K562 (cell line): ENCODE measurements around the gene TPD52L2. TPM values are rescaled to one million over a fixed set of nuclear protein-coding genes. Genes with fewer than 3 reads are reported as not detected.

Experiments used
- ATAC-seq: fragments of 200-7000 bp; cut with Tn5 transposase; 3 replicates; pipeline ENCODE4 v1.9.1; 2020; ENCODE audit warnings: moderate library complexity
- BruUV-seq: library from RNA; stranded (reverse); fragments of 400-500 nt; replicated peaks from 2 replicates; lab custom pipeline; 2021; lab: Mats Ljungman, UMichigan
- CTCF ChIA-PET: fragments of 300-600 bp; formaldehyde crosslinking; extraction: SDS; loops from one replicate; lab custom pipeline; 2021; ENCODE audit warnings: low intra/inter-chr PET ratio; lab: Yijun Ruan, JAX
- POLR2A ChIA-PET: fragments of 300-600, 350-650 bp; sonication (Branson Sonifier 250); formaldehyde crosslinking; extraction: SDS; loops from one replicate; lab custom pipeline; 2021; ENCODE audit warnings: antibody characterized with exemption, inconsistent platforms; lab: Yijun Ruan, JAX
- DNase-seq, 4 experiments: peaks; one replicate each; pipeline versions ENCODE4 v3.0.0 to v3.0.0-alpha.2; 2011 to 2018; ENCODE audit warnings: low spot score in 3 of 4, mixed read lengths in 3 of 4; ENCODE audit errors: extremely low read depth in 1 of 4
- FAIRE-seq: peaks from 2 replicates; lab custom pipeline; 2011; peaks lifted over from hg19 to GRCh38; lab: Jason Lieb, UNC
- H2AFZ ChIP-seq: 2 replicates; pipeline ENCODE4 v1.6.0; 2011; ENCODE audit warnings: low read depth, low read length, control low read depth, inconsistent platforms
- H3K27ac ChIP-seq: fragments of 200-600 bp; 3 replicates; pipeline ENCODE4 v1.8.0; 2011; ENCODE audit warnings: low read depth, mild to moderate bottlenecking, control low read depth, inconsistent platforms, low read length, moderate library complexity, mixed read lengths; ENCODE audit errors: extremely low read depth
- H3K27me3 ChIP-seq, 2 experiments: fragments of 300-600 bp in 1 of 2; 2 replicates in 1 of 2; 3 replicates in 1 of 2; pipeline versions ENCODE4 v1.6.0 to v1.8.0; 2011; ENCODE audit warnings: inconsistent platforms in 2 of 2, low read length in 2 of 2, mild to moderate bottlenecking in 1 of 2, mixed read lengths in 1 of 2, moderate library complexity in 1 of 2; ENCODE audit not compliant: control insufficient read depth in 2 of 2, insufficient read depth in 2 of 2
- H3K36me3 ChIP-seq: fragments of 300-600 bp; 3 replicates; pipeline ENCODE4 v1.8.0; 2011; ENCODE audit warnings: mild to moderate bottlenecking, low read length, inconsistent platforms; ENCODE audit not compliant: control insufficient read depth, insufficient read depth
- H3K4me1 ChIP-seq, 2 experiments: fragments of 200-600 bp in 1 of 2; replicated peaks in 1 of 2; 2 replicates in 1 of 2; 3 replicates in 1 of 2; pipeline versions ENCODE4 v1.5.1 to v1.8.0; 2011; ENCODE audit warnings: inconsistent platforms in 2 of 2, low read length in 2 of 2, mild to moderate bottlenecking in 1 of 2, mixed read lengths in 1 of 2, moderate library complexity in 1 of 2; ENCODE audit not compliant: control insufficient read depth in 2 of 2, insufficient read depth in 2 of 2
- H3K4me2 ChIP-seq: 2 replicates; pipeline ENCODE4 v1.6.1; 2011; ENCODE audit warnings: low read length, control low read depth, inconsistent platforms, mixed read lengths; ENCODE audit not compliant: insufficient read depth
- H3K4me3 ChIP-seq: fragments of 200-600 bp; sonication (generic), shearing (Covaris generic); 2 replicates; pipeline ENCODE4 v1.5.1; 2016; ENCODE audit warnings: control low read depth, inconsistent platforms
- H3K79me2 ChIP-seq: fragments of 200-600 bp; 3 replicates; pipeline ENCODE4 v1.8.0; 2011; ENCODE audit warnings: low read length, inconsistent platforms; ENCODE audit not compliant: control insufficient read depth, insufficient read depth
- H3K9ac ChIP-seq, 2 experiments: 2 replicates each; pipeline versions ENCODE4 v1.6.0 to v1.6.1; 2011; ENCODE audit warnings: low read depth in 2 of 2, low read length in 2 of 2, control low read depth in 1 of 2, inconsistent platforms in 1 of 2, mild to moderate bottlenecking in 1 of 2, mixed read lengths in 1 of 2; ENCODE audit not compliant: insufficient read depth in 1 of 2
- H3K9me1 ChIP-seq: one replicate; pipeline ENCODE4 v1.6.0; 2011; ENCODE audit warnings: inconsistent platforms, mild to moderate bottlenecking, low read length, moderate library complexity; ENCODE audit not compliant: control insufficient read depth, insufficient read depth
- H3K9me3 ChIP-seq: replicated peaks from 2 replicates; pipeline ENCODE4 v1.5.1; 2011; ENCODE audit warnings: low read depth, low read length, inconsistent platforms; ENCODE audit not compliant: control insufficient read depth, insufficient read depth
- H4K20me1 ChIP-seq: replicated peaks from 2 replicates; pipeline ENCODE4 v1.6.1; 2011; ENCODE audit warnings: low read length, inconsistent platforms, mixed read lengths; ENCODE audit not compliant: control insufficient read depth, insufficient read depth
- CBFA2T3 ChIP-seq: fragments of 450-650 bp; IDR thresholded peaks from 2 replicates; pipeline ENCODE4 v1.6.1; 2017
- HBP1 ChIP-seq: fragments of 450-650 bp; formaldehyde crosslinking; IDR thresholded peaks from 2 replicates; pipeline ENCODE4 v1.4.0; 2022; ENCODE audit warnings: missing genetic modification characterization
- KLF16 ChIP-seq: IDR thresholded peaks from 2 replicates; pipeline ENCODE4 v1.6.1; 2016; ENCODE audit warnings: antibody characterized with exemption
- L3MBTL2 ChIP-seq: fragments of 450-650 bp; IDR thresholded peaks from 2 replicates; pipeline ENCODE4 v1.6.1; 2016; ENCODE audit warnings: mild to moderate bottlenecking, moderate library complexity
- MCM5 ChIP-seq: fragments of 450-650 bp; IDR thresholded peaks from 2 replicates; pipeline ENCODE4 v1.6.1; 2016; ENCODE audit warnings: low read depth
- PCBP1 ChIP-seq: fragments of 200-400 bp; formaldehyde crosslinking; IDR thresholded peaks from 2 replicates; pipeline ENCODE4 v1.6.1; 2018; ENCODE audit warnings: mild to moderate bottlenecking, low read depth, low read length; ENCODE audit not compliant: poor library complexity, severe bottlenecking
- POLR2G ChIP-seq: fragments of 200-400 bp; formaldehyde crosslinking; IDR thresholded peaks from 2 replicates; pipeline ENCODE4 v1.6.1; 2017; ENCODE audit warnings: low read depth, mild to moderate bottlenecking, antibody characterized with exemption, low read length, moderate library complexity
- RAD51 ChIP-seq: fragments of 450-650 bp; IDR thresholded peaks from 2 replicates; pipeline ENCODE4 v1.7.1; 2016; ENCODE audit warnings: low read depth, mild to moderate bottlenecking, borderline replicate concordance
- SMAD3 ChIP-seq: fragments of 450-650 bp; formaldehyde crosslinking; conservative IDR thresholded peaks from 2 replicates; pipeline ENCODE4 v1.4.0; 2020; ENCODE audit warnings: mild to moderate bottlenecking
- SPI1 ChIP-seq: IDR thresholded peaks from 2 replicates; pipeline ENCODE4 v1.6.1; 2011; ENCODE audit warnings: low read depth, low read length, control low read depth, borderline replicate concordance
- TCF3 ChIP-seq: sonication (generic); formaldehyde crosslinking; IDR thresholded peaks from 2 replicates; pipeline ENCODE4 v1.4.0; 2020; ENCODE audit warnings: mild to moderate bottlenecking, missing genetic modification reagents
- TEAD4 ChIP-seq, 2 experiments: sonication (generic) in 1 of 2; formaldehyde crosslinking in 1 of 2; IDR thresholded peaks; 2 replicates each; pipeline versions ENCODE4 v1.6.1 to v1.8.0; 2012 to 2022; ENCODE audit warnings: borderline replicate concordance in 1 of 2, inconsistent platforms in 1 of 2, low read length in 1 of 2, mild to moderate bottlenecking in 1 of 2, missing genetic modification reagents in 1 of 2
- TOE1 ChIP-seq, 2 experiments: fragments of 450-650 bp in 1 of 2; sonication (generic) in 1 of 2; formaldehyde crosslinking in 1 of 2; IDR thresholded peaks; 2 replicates each; pipeline versions ENCODE4 v1.7.1 to v1.8.0; 2016 to 2022; ENCODE audit warnings: borderline replicate concordance in 2 of 2, mild to moderate bottlenecking in 2 of 2, antibody characterized with exemption in 1 of 2, inconsistent platforms in 1 of 2, low read depth in 1 of 2, missing genetic modification reagents in 1 of 2, moderate library complexity in 1 of 2
- ZBTB1 ChIP-seq: sonication (generic); formaldehyde crosslinking; IDR thresholded peaks from 2 replicates; pipeline ENCODE4 v1.8.1; 2023; ENCODE audit warnings: missing genetic modification reagents, low read depth, mild to moderate bottlenecking, borderline replicate concordance
- ZFX ChIP-seq: sonication (generic); formaldehyde crosslinking; IDR thresholded peaks from 2 replicates; pipeline ENCODE4 v1.8.0; 2022; ENCODE audit warnings: mild to moderate bottlenecking, missing genetic modification reagents, moderate library complexity
- ZKSCAN1 ChIP-seq: fragments of 150-350 bp; IDR thresholded peaks from 2 replicates; pipeline ENCODE4 v1.6.1; 2016; ENCODE audit warnings: low read depth, low read length
- ZNF3 ChIP-seq: fragments of 250-450 bp; sonication (Bioruptor Pico); IDR thresholded peaks from 2 replicates; pipeline ENCODE4 v1.5.0; 2021; ENCODE audit warnings: mild to moderate bottlenecking, moderate library complexity
- ZNF449 ChIP-seq: fragments of 250-450 bp; sonication (Bioruptor Pico); IDR thresholded peaks from 2 replicates; pipeline ENCODE4 v1.8.0; 2022; ENCODE audit warnings: moderate library complexity, mild to moderate bottlenecking, inconsistent platforms
- ZNF766 ChIP-seq: fragments of 200-800 bp; sonication (Bioruptor generic); conservative IDR thresholded peaks from 2 replicates; pipeline ENCODE4 v1.6.1; 2016; ENCODE audit warnings: missing genetic modification characterization, missing compliant biosample characterization
- WGBS: fragments of 100-300 bp; shearing (Covaris generic); methylation state at CpG from one replicate; pipeline ENCODE4 v1.1.6; 2016; ENCODE audit warnings: low coverage, mixed read lengths; ENCODE audit not compliant: insufficient coverage; ENCODE audit errors: missing lambda C conversion rate; 5-methylcytosine and 5-hydroxymethylcytosine counted together
- in situ Hi-C: fragments of 300-500 bp; cut with MboI; formaldehyde crosslinking; loops from 4 replicates; pipeline ENCODE4 v1.15.0; 2018; ENCODE audit warnings: inconsistent platforms, mixed read lengths
- intact Hi-C: fragments of 100-400 bp; cut with micrococcal nuclease; formaldehyde crosslinking; loops from 2 replicates; pipeline ENCODE4 v1.14.2; 2022
- polyA plus RNA-seq, 8 experiments: library from polyadenylated mRNA; depleted of rRNA in 4 of 8; stranded (reverse) in 5 of 8; unstranded in 3 of 8; fragments of >200 nt; fragmentation: Nextera tagmentation in 2 of 8; fragmentation: Illumina TruSeq in 1 of 8; extraction: Ambion mirVana in 2 of 8; extraction: Trizol in 1 of 8; gene quantifications; 2 replicates each; pipeline versions ENCODE4 v1.2.1 to v1.2.3, GENCODE V29; 2011 to 2014; ENCODE audit warnings: inconsistent platforms in 1 of 8, missing spikeins in 1 of 8
- total RNA-seq, 7 experiments: library from RNA; depleted of rRNA in 6 of 7; stranded (reverse); fragments of >200 nt in 6 of 7; fragmentation: Illumina TruSeq in 2 of 7; extraction: Trizol in 2 of 7; gene quantifications; 2 replicates each; pipeline versions ENCODE4 v1.2.1 to v1.2.3, GENCODE V29; 2011 to 2021; ENCODE audit warnings: low replicate concordance in 1 of 7

The TPD52L2 gene
- total and polyA plus RNA-seq, 9 of the 15 experiments (the other 6 are each of a cell fraction or from before 2014, with no cell fraction given), result 1.9 to 117 (median 74.6) TPM

GRCh38 chr20:63898882-63899558, 34.0 kb downstream of the TPD52L2 start:
- in situ Hi-C loops (no loop called here), intact Hi-C loops (no loop called here)
- POLR2A ChIA-PET, result interaction anchor here (1.2 kb wide), 1 partner anchor 8 kb away, joined by 3 read pairs; no protein-coding TSS in a partner anchor
- peaks cover 28 to 52% of the 10 kb centered on the region in 2 experiments for H3K4me1 ChIP-seq
- H2AFZ ChIP-seq, result no peak overlapping the region
- no peaks in the 10 kb centered on the region for H3K27me3 ChIP-seq
- H3K27ac ChIP-seq, result no peak overlapping the region
- H3K4me3 ChIP-seq, result no peak overlapping the region
- peaks cover 27% of the 10 kb centered on the region for H4K20me1 ChIP-seq
- DNase-seq, result peak in 2 of 4 experiments; percentile 29 to 45
- BruUV-seq, result no TSS peak
- no peak for ATAC-seq
- H3K4me2 ChIP-seq, result peak overlapping the region; percentile 21; the same call in 1 of the 2 replicates
- CTCF ChIA-PET, result interaction anchor here (0.7 kb wide), 1 partner anchor 10 kb away, joined by 3 read pairs; no protein-coding TSS in a partner anchor
- no peaks in the 10 kb centered on the region for H3K9me3 ChIP-seq
- no peaks in the 10 kb centered on the region for H3K9me1 ChIP-seq
- peak; percentile 15 for FAIRE-seq
- peaks cover 78% of the 10 kb centered on the region for H3K79me2 ChIP-seq
- H3K9ac ChIP-seq, result peak overlapping the region in 1 of 2 experiments; percentile 73; a peak in 1 of 4 replicates
- H3K36me3 ChIP-seq, result peaks cover 34% of the 10 kb centered on the region; the same call in 2 of the 3 replicates
- 28% methylated on average over 10 of the region's 10 CpGs for WGBS
- peak; percentile 62; the same call in 1 of the 2 replicates for TF ChIP-seq SPI1
- TF ChIP-seq CBFA2T3, result peak; percentile 73
- no peak for TF ChIP-seq ZBTB1 (CRISPR knock-in tag)
- TF ChIP-seq ZFX (CRISPR knock-in tag), result peak; percentile 25; the same call in 1 of the 2 replicates
- TF ChIP-seq ZNF449 (CRISPR knock-in tag), result no peak
- TF ChIP-seq MCM5, result no peak
- TF ChIP-seq ZNF3 (CRISPR knock-in tag), result no peak
- peak; percentile 61 for TF ChIP-seq KLF16
- TF ChIP-seq TEAD4 (IDR thresholded peaks at IDR 0.05; ENCODE audit: low read length), result peak; percentile 69
- no peak for TF ChIP-seq TEAD4 (CRISPR knock-in tag; IDR thresholded peaks at IDR 0.05; ENCODE audit: borderline replicate concordance)
- no peak for TF ChIP-seq POLR2G
- 0 out of 2 replicates have a peak, but pooled peaks have one; percentile 21 for TF ChIP-seq ZNF766
- TF ChIP-seq SMAD3, result no peak
- TF ChIP-seq RAD51, result peak; percentile 69
- 0 out of 2 replicates have a peak, but pooled peaks have one; percentile 23 for TF ChIP-seq TCF3 (CRISPR knock-in tag)
- TF ChIP-seq ZKSCAN1, result no peak
- TF ChIP-seq TOE1 (IDR thresholded peaks at IDR 0.05; ENCODE audit: borderline replicate concordance), result peak; percentile 55; the same call in 1 of the 2 replicates
- TF ChIP-seq TOE1 (CRISPR knock-in tag; IDR thresholded peaks at IDR 0.05; ENCODE audit: borderline replicate concordance, low read depth), result no peak
- 0 out of 2 replicates have a peak, but pooled peaks have one; percentile 25 for TF ChIP-seq L3MBTL2
- no peak for TF ChIP-seq HBP1
- TF ChIP-seq PCBP1, result no peak
